Lung (tissue), 12 donors: Measurements from ENCODE around the gene TYRO3. TPM values are rescaled to one million over a fixed set of nuclear protein-coding genes. Genes with fewer than 3 reads are reported as not detected.

ENCODE experiments used
- ATAC-seq: fragments of 200-7000 bp; cut with Tn5 transposase; one replicate; pipeline ENCODE4 v1.9.1; 2020; ENCODE audit warnings: moderate number of reproducible peaks; ENCODE audit not compliant: insufficient read depth, low FRiP score
- DNase-seq, 3 donors: peaks; one replicate each; pipeline ENCODE4 v3.0.0-alpha.2; 2013 to 2017
- H3K27ac ChIP-seq, 2 donors: one replicate each; pipeline ENCODE4 v1.5.1; 2013; ENCODE audit warnings: mild to moderate bottlenecking in 2 of 2, moderate library complexity in 2 of 2, control low read depth in 1 of 2, inconsistent platforms in 1 of 2, low read depth in 1 of 2, low read length in 1 of 2
- H3K27me3 ChIP-seq, 3 donors: one replicate each; pipeline ENCODE4 v1.5.1; 2013; ENCODE audit warnings: low read length in 2 of 3; ENCODE audit not compliant: control insufficient read depth in 3 of 3, insufficient read depth in 3 of 3
- H3K36me3 ChIP-seq, 4 donors: one replicate each; pipeline ENCODE4 v1.5.1; 2013; ENCODE audit warnings: low read length in 4 of 4, mild to moderate bottlenecking in 1 of 4, moderate library complexity in 1 of 4; ENCODE audit not compliant: control insufficient read depth in 4 of 4, insufficient read depth in 4 of 4
- H3K4me1 ChIP-seq, 5 donors: one replicate each; pipeline ENCODE4 v1.5.1; 2013; ENCODE audit warnings: low read length in 5 of 5, mild to moderate bottlenecking in 2 of 5, moderate library complexity in 1 of 5; ENCODE audit not compliant: control insufficient read depth in 5 of 5, insufficient read depth in 5 of 5
- H3K4me3 ChIP-seq: one replicate; pipeline ENCODE4 v1.5.1; 2013; ENCODE audit warnings: mild to moderate bottlenecking, control low read depth, moderate library complexity
- H3K9ac ChIP-seq, 2 donors: one replicate each; pipeline ENCODE4 v1.5.1; 2013; ENCODE audit warnings: low read length in 2 of 2, control low read depth in 1 of 2; ENCODE audit not compliant: insufficient read depth in 1 of 2
- H3K9me3 ChIP-seq, 4 donors: one replicate each; pipeline ENCODE4 v1.5.1; 2013; ENCODE audit warnings: low read length in 3 of 4, mild to moderate bottlenecking in 1 of 4, moderate library complexity in 1 of 4; ENCODE audit not compliant: control insufficient read depth in 4 of 4, insufficient read depth in 3 of 4
- WGBS, 2 donors: extraction: QIAGEN DNeasy Blood & Tissue Kit; methylation state at CpG; one replicate each; pipeline ENCODE4 v1.1.7; 2013; 5-methylcytosine and 5-hydroxymethylcytosine counted together
- polyA plus RNA-seq, 2 donors: library from polyadenylated mRNA; stranded (reverse); fragments of 200-250 nt; gene quantifications; one replicate each; pipeline ENCODE4 v1.2.1, GENCODE V29; 2013
- total RNA-seq, 2 donors: library from RNA; depleted of rRNA in 1 of 2; stranded (reverse); fragments of >200 nt in 1 of 2; gene quantifications; one replicate each; pipeline ENCODE4 v1.2.1, GENCODE V29; 2014 to 2021
- TF ChIP-seq, protein P1 (sequence below): IDR thresholded peaks from 2 replicates; pipeline ENCODE4 v1.5.1; 2012; ENCODE audit warnings: mild to moderate bottlenecking; ENCODE audit errors: control extremely low read depth, extremely low read depth
- donor health status: control.
- donor health status: control.
- donor health status: Bipolar disorder and iron deficiency.
- donor health status: healthy.
- donor health status: DM: yes; HTN: yes; CAD: no.

Gene TYRO3
- total and polyA plus RNA-seq, 4 donors: 4.2 to 17.9 (median 12.6) TPM

DNA sequence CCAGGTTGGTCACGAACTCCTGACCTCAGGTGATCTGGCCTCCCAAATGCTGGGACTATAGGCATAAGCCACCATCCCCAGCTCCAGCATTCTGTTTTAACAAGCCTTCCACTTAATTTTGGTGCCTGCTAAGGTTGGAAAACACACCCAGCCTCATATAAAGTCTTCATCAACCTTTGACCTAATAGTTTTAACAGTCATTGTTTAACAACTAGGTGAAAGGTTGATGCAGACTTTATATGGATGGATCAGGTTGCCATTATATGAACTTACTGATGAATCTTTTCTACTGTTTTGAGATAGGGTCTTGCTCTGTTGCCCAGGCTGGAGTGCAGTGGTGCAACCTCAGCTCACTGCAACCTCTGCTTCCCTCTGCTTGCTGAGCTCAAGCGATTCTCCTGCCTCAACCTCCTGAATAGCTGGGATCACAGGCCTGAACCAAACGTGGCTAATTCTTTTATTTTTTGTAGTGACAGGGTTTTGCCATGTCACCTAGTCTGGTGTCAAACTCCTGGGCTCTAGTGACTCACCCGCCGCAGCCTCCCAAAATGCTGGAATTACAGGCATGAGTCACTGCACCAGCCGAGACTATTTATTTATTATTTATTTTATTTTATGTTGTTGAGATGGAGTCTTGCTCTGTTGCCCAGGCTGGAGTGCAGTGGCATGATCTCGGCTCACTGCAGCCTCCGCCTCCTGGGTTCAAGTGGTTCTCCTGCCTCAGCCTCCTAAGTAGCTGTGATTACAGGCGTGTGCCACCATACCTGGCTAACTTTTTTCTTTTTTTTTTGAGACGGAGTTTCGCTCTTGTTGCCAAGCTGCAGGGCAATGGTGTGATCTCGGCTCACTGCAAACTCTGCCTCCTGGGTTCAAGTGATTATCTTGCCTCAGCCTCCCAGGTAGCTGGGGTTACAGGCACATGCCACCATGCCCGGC is 11.9 kb upstream of the TYRO3 start:
- 86 to 93% methylated on average over 13 of the region's 13 CpGs for WGBS, 2 donors
- DNase-seq (no peak), ATAC-seq (no peak)
- Histone ChIP-seq H3K4me3 (no peak overlapping the region), H3K27me3 (no peaks in the 10 kb centered on the region), H3K9ac (no peak overlapping the region), H3K9me3 (peaks cover 0 to 1% (median 0%) of the 10 kb centered on the region in 4 donors), H3K36me3 (no peaks in the 10 kb centered on the region), H3K4me1 (peaks cover 0 to 8% (median 3%) of the 10 kb centered on the region in 5 donors), H3K27ac (no peak overlapping the region)
- TF ChIP-seq, protein P1, sequence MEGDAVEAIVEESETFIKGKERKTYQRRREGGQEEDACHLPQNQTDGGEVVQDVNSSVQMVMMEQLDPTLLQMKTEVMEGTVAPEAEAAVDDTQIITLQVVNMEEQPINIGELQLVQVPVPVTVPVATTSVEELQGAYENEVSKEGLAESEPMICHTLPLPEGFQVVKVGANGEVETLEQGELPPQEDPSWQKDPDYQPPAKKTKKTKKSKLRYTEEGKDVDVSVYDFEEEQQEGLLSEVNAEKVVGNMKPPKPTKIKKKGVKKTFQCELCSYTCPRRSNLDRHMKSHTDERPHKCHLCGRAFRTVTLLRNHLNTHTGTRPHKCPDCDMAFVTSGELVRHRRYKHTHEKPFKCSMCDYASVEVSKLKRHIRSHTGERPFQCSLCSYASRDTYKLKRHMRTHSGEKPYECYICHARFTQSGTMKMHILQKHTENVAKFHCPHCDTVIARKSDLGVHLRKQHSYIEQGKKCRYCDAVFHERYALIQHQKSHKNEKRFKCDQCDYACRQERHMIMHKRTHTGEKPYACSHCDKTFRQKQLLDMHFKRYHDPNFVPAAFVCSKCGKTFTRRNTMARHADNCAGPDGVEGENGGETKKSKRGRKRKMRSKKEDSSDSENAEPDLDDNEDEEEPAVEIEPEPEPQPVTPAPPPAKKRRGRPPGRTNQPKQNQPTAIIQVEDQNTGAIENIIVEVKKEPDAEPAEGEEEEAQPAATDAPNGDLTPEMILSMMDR: no peak

DNA sequence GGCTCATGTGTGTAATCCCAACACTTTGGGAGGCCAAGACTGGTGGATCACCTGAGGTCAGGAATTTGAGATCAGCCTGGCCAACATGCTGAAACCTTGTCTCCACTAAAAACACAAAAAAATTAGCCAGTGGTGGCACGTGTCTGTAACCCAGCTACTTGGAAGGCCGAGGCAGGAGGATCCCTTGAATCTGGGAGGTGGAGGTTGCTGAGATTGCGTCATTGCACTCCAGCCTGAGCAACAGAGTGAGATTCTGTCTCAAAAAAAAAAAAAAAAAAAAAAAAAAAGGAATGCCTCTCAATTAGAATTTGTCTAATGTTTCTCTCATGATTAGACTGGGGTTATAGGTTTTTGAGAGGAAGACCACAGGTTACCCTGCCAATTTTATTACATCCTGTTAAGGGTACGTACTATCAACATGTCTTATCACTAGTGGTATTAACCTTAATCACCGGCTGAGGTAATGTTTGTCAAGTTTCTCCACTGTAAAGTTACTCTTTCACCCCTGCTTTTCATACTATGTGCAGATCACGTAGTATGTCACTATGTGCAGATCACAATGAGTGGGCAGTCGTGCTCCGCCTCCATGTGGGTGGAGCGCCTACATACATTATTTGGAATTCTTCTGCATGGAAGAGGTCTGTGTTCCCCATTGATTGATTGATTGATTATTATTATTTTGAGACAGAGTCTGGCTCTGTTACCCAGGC is 8.8 kb upstream of the TYRO3 start:
- ATAC-seq (no peak), DNase-seq (no peak)
- TF ChIP-seq, protein P1: no peak
- Histone ChIP-seq H3K27me3 (no peaks in the 10 kb centered on the region), H3K36me3 (no peaks in the 10 kb centered on the region), H3K4me3 (no peak overlapping the region), H3K4me1 (peaks cover 0 to 3% (median 0%) of the 10 kb centered on the region in 5 donors), H3K27ac (no peak overlapping the region), H3K9me3 (no peaks in the 10 kb centered on the region), H3K9ac (no peak overlapping the region)
- 90 to 91% methylated on average over 9 of the region's 9 CpGs for WGBS, 2 donors

DNA sequence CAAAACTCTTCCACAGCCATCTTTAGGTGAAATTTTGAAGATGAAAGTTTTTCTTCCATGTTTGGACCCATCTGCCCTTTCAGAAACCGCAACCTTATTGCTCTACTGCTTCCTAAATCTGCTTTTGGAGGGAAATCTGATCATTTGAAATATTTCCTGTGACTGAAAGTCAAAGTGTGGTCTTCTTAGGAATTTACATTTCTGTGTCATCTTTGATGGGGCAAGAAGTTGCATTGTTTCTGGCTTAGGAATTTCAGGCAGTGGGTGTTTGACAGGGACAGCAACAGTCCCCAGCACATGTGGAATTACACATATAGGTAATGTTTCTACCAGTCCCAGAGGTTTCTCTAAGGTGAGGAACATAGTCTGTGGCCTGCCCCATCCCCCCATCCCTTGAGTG is 5.3 kb upstream of the TYRO3 start:
- DNase-seq (no peak), ATAC-seq (no peak)
- Histone ChIP-seq H3K27me3 (no peaks in the 10 kb centered on the region), H3K4me3 (no peak overlapping the region), H3K9me3 (no peaks in the 10 kb centered on the region), H3K9ac (no peak overlapping the region), H3K27ac (no peak overlapping the region), H3K36me3 (no peaks in the 10 kb centered on the region), H3K4me1 (peaks cover 0 to 14% (median 5%) of the 10 kb centered on the region in 5 donors)
- TF ChIP-seq, protein P1: no peak
- 63 to 90% methylated on average over 1 of the region's 1 CpG for WGBS, 2 donors
